ENCODE results near the gene LPIN1. TPM values are rescaled to one million over a fixed set of nuclear protein-coding genes. Genes with fewer than 3 reads are reported as not detected.

Gene LPIN1
- total RNA-seq, 1 donor from 2014 or later: 12.1 TPM

GRCh38 chr2:11831415-11831814, 85.0 kb downstream of the LPIN1 start:
- H3K36me3 ChIP-seq (ENCODE audit: control insufficient read depth, insufficient read depth, low read length): no peaks in the 10 kb centered on the region
- no peak for TF ChIP-seq CTCF (IDR thresholded peaks at IDR 0.05; ENCODE audit: insufficient read depth, low read length, severe bottlenecking)
- H3K27me3 ChIP-seq (ENCODE audit: control insufficient read depth, insufficient read depth, low read length): no peaks in the 10 kb centered on the region
- no peak overlapping the region for H3K4me3 ChIP-seq (ENCODE audit: low read depth, low read length)
- FAIRE-seq: no peak
- DNase-seq (ENCODE audit: low read depth): no peak

- no peak overlapping the region for H3K4me3 ChIP-seq (ENCODE audit: low read depth, low read length)
- no peak for TF ChIP-seq CTCF (IDR thresholded peaks at IDR 0.05; ENCODE audit: insufficient read depth, low read length, severe bottlenecking)
- H3K27me3 ChIP-seq (ENCODE audit: control insufficient read depth, insufficient read depth, low read length): no peaks in the 10 kb centered on the region
- FAIRE-seq: no peak
- no peak for DNase-seq (ENCODE audit: low read depth)
- H3K36me3 ChIP-seq (ENCODE audit: control insufficient read depth, insufficient read depth, low read length): no peaks in the 10 kb centered on the region
Observed at GRCh38 chr2:11832531-11832930, 86.1 kb downstream of the LPIN1 start.

- no peak for TF ChIP-seq CTCF (IDR thresholded peaks at IDR 0.05; ENCODE audit: insufficient read depth, low read length, severe bottlenecking)
- Histone ChIP-seq H3K27me3 (ENCODE audit: control insufficient read depth, insufficient read depth, low read length) (no peaks in the 10 kb centered on the region), H3K36me3 (ENCODE audit: control insufficient read depth, insufficient read depth, low read length) (no peaks in the 10 kb centered on the region), H3K4me3 (ENCODE audit: low read depth, low read length) (no peak overlapping the region)
- FAIRE-seq: no peak
- DNase-seq (ENCODE audit: low read depth): peak; percentile 17
Observed at GRCh38 chr2:11833601-11834000, 87.2 kb downstream of the LPIN1 start.

DNA sequence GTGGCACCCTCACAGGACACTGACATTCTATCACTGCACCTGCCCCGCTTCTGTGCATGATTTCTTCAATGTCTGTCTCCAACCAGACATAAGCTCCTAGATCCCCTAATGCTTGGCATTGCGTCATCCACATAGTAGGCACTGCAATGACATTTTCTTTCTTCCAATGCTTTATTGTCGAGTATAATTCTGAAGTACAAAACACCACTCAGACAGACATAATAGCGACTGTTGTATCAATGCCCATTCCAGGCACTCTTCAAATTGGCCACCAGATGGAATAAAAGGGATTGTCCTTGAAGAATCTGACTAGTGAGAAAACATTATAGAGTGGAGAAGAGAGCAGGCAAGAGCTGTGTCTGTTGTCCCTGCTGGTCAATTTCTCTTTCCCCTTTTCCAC, 89.0 kb downstream of the LPIN1 start:
- Histone ChIP-seq H3K4me3 (ENCODE audit: low read depth, low read length) (no peak overlapping the region), H3K27me3 (ENCODE audit: control insufficient read depth, insufficient read depth, low read length) (no peaks in the 10 kb centered on the region), H3K36me3 (ENCODE audit: control insufficient read depth, insufficient read depth, low read length) (no peaks in the 10 kb centered on the region)
- FAIRE-seq (no peak), DNase-seq (ENCODE audit: low read depth) (no peak)
- TF ChIP-seq CTCF (IDR thresholded peaks at IDR 0.05; ENCODE audit: insufficient read depth, low read length, severe bottlenecking): no peak

- FAIRE-seq (no peak), DNase-seq (ENCODE audit: low read depth) (no peak)
- no peak for TF ChIP-seq CTCF (IDR thresholded peaks at IDR 0.05; ENCODE audit: insufficient read depth, low read length, severe bottlenecking)
- Histone ChIP-seq H3K36me3 (ENCODE audit: control insufficient read depth, insufficient read depth, low read length) (no peaks in the 10 kb centered on the region), H3K27me3 (ENCODE audit: control insufficient read depth, insufficient read depth, low read length) (no peaks in the 10 kb centered on the region), H3K4me3 (ENCODE audit: low read depth, low read length) (no peak overlapping the region)
Observed at GRCh38 chr2:11836647-11837219, 90.3 kb downstream of the LPIN1 start.

Data from bronchial epithelial cell (primary cell).